Stimulated activated CD4-positive, alpha-beta T cell treated with anti-CD3 and anti-CD28 coated beads, Interleukin-2, amount 100 ng/mL, for 24 hours (primary cell): ENCODE data around the gene DBH.

Source experiments
- DNase-seq, 2 donors: peaks; one replicate each; pipeline ENCODE4 v3.0.0-alpha.2; 2020

DBH gene

GRCh38 chr9:133635533-133636531, at the start of gene DBH:
TSS of gene DBH (plus strand) at chr9:133636363. CDS start at chr9:133636372, 9 bp downstream.
- no peak for DNase-seq

GRCh38 chr9:133587051-133587450, 49.1 kb upstream of the DBH start:
- DNase-seq, result no peak

- DNase-seq, result no peak
These were observed 48.7 kb upstream of the DBH start for GRCh38 chr9:133587466-133587865.

GRCh38 chr9:133589454-133590227, 46.5 kb upstream of the DBH start:
- DNase-seq, result peak; percentile 63 to 64

GRCh38 chr9:133590231-133590855, 45.8 kb upstream of the DBH start:
- no peak for DNase-seq

GRCh38 chr9:133591116-133591910, 44.9 kb upstream of the DBH start:
- DNase-seq, result no peak

- DNase-seq, result no peak
These were observed 44.2 kb upstream of the DBH start for GRCh38 chr9:133591985-133592384.

GRCh38 chr9:133592731-133593409, 43.3 kb upstream of the DBH start:
- DNase-seq, result peak in 1 of 2 donors; percentile 26

- DNase-seq, result no peak
These were observed 42.4 kb upstream of the DBH start for GRCh38 chr9:133593587-133594253.

GRCh38 chr9:133594310-133594709, 41.9 kb upstream of the DBH start:
- no peak for DNase-seq

- DNase-seq, result no peak
These were observed 40.3 kb upstream of the DBH start for GRCh38 chr9:133595910-133596309.

GRCh38 chr9:133597316-133597957, 38.7 kb upstream of the DBH start:
- no peak for DNase-seq

- no peak for DNase-seq
These were observed 37.2 kb upstream of the DBH start for GRCh38 chr9:133598978-133599377.

- DNase-seq, result no peak
These were observed 36.5 kb upstream of the DBH start for GRCh38 chr9:133599470-133600173.

- DNase-seq, result no peak
These were observed 35.4 kb upstream of the DBH start for GRCh38 chr9:133600739-133601138.

- DNase-seq, result no peak
These were observed 34.4 kb upstream of the DBH start for GRCh38 chr9:133601746-133602145.

GRCh38 chr9:133602277-133602676, 33.9 kb upstream of the DBH start:
- DNase-seq, result no peak

GRCh38 chr9:133603135-133603927, 32.8 kb upstream of the DBH start:
- no peak for DNase-seq

GRCh38 chr9:133604214-133604613, 31.9 kb upstream of the DBH start:
- peak in 1 of 2 donors; percentile 34 for DNase-seq
